ENCODE results near the gene DUSP6.
"Not testable (repeated sequence)": the region's sequence is repeated elsewhere in the genome, so short reads cannot be mapped to it uniquely, and the experiment has no call there.

DUSP6 gene

GRCh38 chr12:89351489-89352241 lies 636 bp downstream of the DUSP6 start:
- DNase-seq (ENCODE audit: low spot score): peak; percentile 59

- peak; percentile 64 for DNase-seq (ENCODE audit: low spot score)
These were observed 1.4 kb downstream of the DUSP6 start for GRCh38 chr12:89350630-89351488.

GRCh38 chr12:89350260-89350629 lies 2.1 kb downstream of the DUSP6 start:
- no peak for DNase-seq (ENCODE audit: low spot score)

- DNase-seq (ENCODE audit: low spot score): no peak
These were observed 2.5 kb downstream of the DUSP6 start for GRCh38 chr12:89349814-89350213.

GRCh38 chr12:89348894-89349699 lies 3.2 kb downstream of the DUSP6 start:
- no peak for DNase-seq (ENCODE audit: low spot score)

- no peak for DNase-seq (ENCODE audit: low spot score)
These were observed 4.9 kb downstream of the DUSP6 start for GRCh38 chr12:89347325-89347829.

GRCh38 chr12:89346741-89347324 lies 5.5 kb downstream of the DUSP6 start:
- no peak for DNase-seq (ENCODE audit: low spot score)

GRCh38 chr12:89345830-89346740 lies 6.2 kb downstream of the DUSP6 start:
- DNase-seq (ENCODE audit: low spot score): peak; percentile 58

- DNase-seq (ENCODE audit: low spot score): no peak
These were observed 6.9 kb downstream of the DUSP6 start for GRCh38 chr12:89345376-89345775.

GRCh38 chr12:89344862-89345202 lies 7.5 kb downstream of the DUSP6 start:
- no peak for DNase-seq (ENCODE audit: low spot score)

GRCh38 chr12:89344043-89344861 lies 8.0 kb downstream of the DUSP6 start:
- no peak for DNase-seq (ENCODE audit: low spot score)

- no peak for DNase-seq (ENCODE audit: low spot score)
These were observed 9.2 kb downstream of the DUSP6 start for GRCh38 chr12:89343127-89343526.

- no peak for DNase-seq (ENCODE audit: low spot score)
These were observed 11.4 kb downstream of the DUSP6 start for GRCh38 chr12:89340861-89341260.

- DNase-seq (ENCODE audit: low spot score): no peak
These were observed 12.8 kb downstream of the DUSP6 start for GRCh38 chr12:89339526-89339925.

- not testable (repeated sequence) for DNase-seq (ENCODE audit: low spot score)
These were observed 15.2 kb downstream of the DUSP6 start for GRCh38 chr12:89337136-89337535.

- no peak for DNase-seq (ENCODE audit: low spot score)
These were observed 16.7 kb downstream of the DUSP6 start for GRCh38 chr12:89335452-89336244.

GRCh38 chr12:89334548-89335169 lies 17.6 kb downstream of the DUSP6 start:
- DNase-seq (ENCODE audit: low spot score): no peak

GRCh38 chr12:89333564-89334252 lies 18.6 kb downstream of the DUSP6 start:
- no peak for DNase-seq (ENCODE audit: low spot score)

Data from germinal center (tissue), 1 donor.